ENCODE data around the gene FARP1.

The FARP1 gene

GRCh38 chr13:98234348-98234747 lies 91.5 kb downstream of the FARP1 start:
- no peak overlapping the region for H3K4me3 ChIP-seq (ENCODE audit: low read length)
- H3K9me2 ChIP-seq (replicated peaks; ENCODE audit: control insufficient read depth, low read length), result no peaks in the 10 kb centered on the region
- H3K27ac ChIP-seq (ENCODE audit: low read depth, low read length), result no peak overlapping the region
- no peaks in the 10 kb centered on the region for H3K36me3 ChIP-seq (ENCODE audit: control insufficient read depth, low read length)
- no peaks in the 10 kb centered on the region for H3K9me3 ChIP-seq (ENCODE audit: control insufficient read depth, insufficient read depth, low read length)
- H4K20me1 ChIP-seq (ENCODE audit: control insufficient read depth, insufficient read depth, low read depth, low read length), result no peaks in the 10 kb centered on the region
- no peaks in the 10 kb centered on the region for H3K27me3 ChIP-seq (ENCODE audit: control insufficient read depth, low read length)
- no peaks in the 10 kb centered on the region for H3F3A ChIP-seq (ENCODE audit: control insufficient read depth, insufficient read depth)
- no peaks in the 10 kb centered on the region for H3K4me1 ChIP-seq (ENCODE audit: control insufficient read depth, low read length)
- no peaks in the 10 kb centered on the region for H3K79me2 ChIP-seq (ENCODE audit: control insufficient read depth, low read length)
- TF ChIP-seq CTCF (IDR thresholded peaks at IDR 0.05; ENCODE audit: low read depth, low read length, poor library complexity, severe bottlenecking) (no peak), EZH2phosphoT487 (IDR thresholded peaks at IDR 0.05; ENCODE audit: borderline replicate concordance, low read length) (no peak)
- H3K4me2 ChIP-seq (ENCODE audit: low read length), result no peak overlapping the region

GRCh38 chr13:98236197-98236596 lies 93.3 kb downstream of the FARP1 start:
- Histone ChIP-seq H3K36me3 (ENCODE audit: control insufficient read depth, low read length) (no peaks in the 10 kb centered on the region), H3K9me3 (ENCODE audit: control insufficient read depth, insufficient read depth, low read length) (no peaks in the 10 kb centered on the region), H3K79me2 (ENCODE audit: control insufficient read depth, low read length) (no peaks in the 10 kb centered on the region), H3K4me1 (ENCODE audit: control insufficient read depth, low read length) (no peaks in the 10 kb centered on the region), H4K20me1 (ENCODE audit: control insufficient read depth, insufficient read depth, low read depth, low read length) (no peaks in the 10 kb centered on the region), H3K27me3 (ENCODE audit: control insufficient read depth, low read length) (no peaks in the 10 kb centered on the region), H3K4me2 (ENCODE audit: low read length) (no peak overlapping the region), H3K4me3 (ENCODE audit: low read length) (no peak overlapping the region), H3K9me2 (replicated peaks; ENCODE audit: control insufficient read depth, low read length) (no peaks in the 10 kb centered on the region), H3K27ac (ENCODE audit: low read depth, low read length) (no peak overlapping the region), H3F3A (ENCODE audit: control insufficient read depth, insufficient read depth) (no peaks in the 10 kb centered on the region)
- TF ChIP-seq CTCF (IDR thresholded peaks at IDR 0.05; ENCODE audit: low read depth, low read length, poor library complexity, severe bottlenecking) (no peak), EZH2phosphoT487 (IDR thresholded peaks at IDR 0.05; ENCODE audit: borderline replicate concordance, low read length) (no peak)

- no peak for TF ChIP-seq EZH2phosphoT487 (IDR thresholded peaks at IDR 0.05; ENCODE audit: borderline replicate concordance, low read length)
- TF ChIP-seq CTCF (IDR thresholded peaks at IDR 0.05; ENCODE audit: low read depth, low read length, poor library complexity, severe bottlenecking), result no peak
- Histone ChIP-seq H3K9me2 (replicated peaks; ENCODE audit: control insufficient read depth, low read length) (no peaks in the 10 kb centered on the region), H3K4me3 (ENCODE audit: low read length) (no peak overlapping the region), H3K79me2 (ENCODE audit: control insufficient read depth, low read length) (no peaks in the 10 kb centered on the region), H3K27me3 (ENCODE audit: control insufficient read depth, low read length) (no peaks in the 10 kb centered on the region), H3K4me1 (ENCODE audit: control insufficient read depth, low read length) (no peaks in the 10 kb centered on the region), H3K4me2 (ENCODE audit: low read length) (no peak overlapping the region), H3K36me3 (ENCODE audit: control insufficient read depth, low read length) (no peaks in the 10 kb centered on the region), H3K27ac (ENCODE audit: low read depth, low read length) (no peak overlapping the region), H3K9me3 (ENCODE audit: control insufficient read depth, insufficient read depth, low read length) (no peaks in the 10 kb centered on the region), H3F3A (ENCODE audit: control insufficient read depth, insufficient read depth) (no peaks in the 10 kb centered on the region), H4K20me1 (ENCODE audit: control insufficient read depth, insufficient read depth, low read depth, low read length) (no peaks in the 10 kb centered on the region)
These were observed 94.4 kb downstream of the FARP1 start for GRCh38 chr13:98237331-98237730.

Measured in DOHH2 (cell line).